Endodermal cell (in vitro differentiated cells): ENCODE measurements around the gene PPIP5K1. TPM values are rescaled to one million over a fixed set of nuclear protein-coding genes. Genes with fewer than 3 reads are reported as not detected.

Source experiments
- DNase-seq: peaks from one replicate; pipeline ENCODE4 v3.0.0-alpha.2; 2017
- H3K27ac ChIP-seq: 2 replicates; pipeline ENCODE4 v1.5.1; 2013; ENCODE audit warnings: mild to moderate bottlenecking, low read depth, low read length, moderate library complexity
- H3K27me3 ChIP-seq: 2 replicates; pipeline ENCODE4 v1.6.1; 2013; ENCODE audit warnings: mild to moderate bottlenecking, low read length, moderate library complexity; ENCODE audit not compliant: insufficient read depth, control insufficient read depth, poor library complexity, severe bottlenecking
- H3K36me3 ChIP-seq: 2 replicates; pipeline ENCODE4 v1.7.0; 2013; ENCODE audit warnings: mild to moderate bottlenecking, low read length, moderate library complexity; ENCODE audit not compliant: control insufficient read depth, insufficient read depth
- H3K4me1 ChIP-seq: one replicate; pipeline ENCODE4 v1.7.0; 2013; ENCODE audit warnings: low read length; ENCODE audit not compliant: control insufficient read depth, insufficient read depth
- H3K4me3 ChIP-seq: 2 replicates; pipeline ENCODE4 v1.5.1; 2013; ENCODE audit warnings: mild to moderate bottlenecking, low read length, moderate library complexity
- H3K9ac ChIP-seq: 2 replicates; pipeline ENCODE4 v1.6.1; 2013; ENCODE audit warnings: mild to moderate bottlenecking, low read length, moderate library complexity; ENCODE audit not compliant: poor library complexity, severe bottlenecking; ENCODE audit errors: extremely low read depth
- H3K9me3 ChIP-seq: 2 replicates; pipeline ENCODE4 v1.6.1; 2013; ENCODE audit warnings: mild to moderate bottlenecking, low read length, moderate library complexity; ENCODE audit not compliant: control insufficient read depth
- H3K27ac Mint-ChIP-seq: 2 replicates; pipeline ENCODE4 v1.8.0; 2020; ENCODE audit warnings: mixed read lengths
- H3K27me3 Mint-ChIP-seq: 2 replicates; pipeline ENCODE4 v1.8.0; 2021; ENCODE audit warnings: mild to moderate bottlenecking, mixed read lengths; ENCODE audit not compliant: insufficient read depth
- H3K36me3 Mint-ChIP-seq: 2 replicates; pipeline ENCODE4 v1.8.0; 2020; ENCODE audit warnings: low read depth, mixed read lengths
- H3K4me1 Mint-ChIP-seq: 2 replicates; pipeline ENCODE4 v1.8.0; 2020; ENCODE audit warnings: mixed read lengths
- H3K4me3 Mint-ChIP-seq: 2 replicates; pipeline ENCODE4 v1.8.0; 2020; ENCODE audit warnings: mild to moderate bottlenecking, moderate library complexity, mixed read lengths
- H3K9me3 Mint-ChIP-seq: 2 replicates; pipeline ENCODE4 v1.8.0; 2020; ENCODE audit warnings: mild to moderate bottlenecking, mixed read lengths
- WGBS, 2 experiments: methylation state at CpG; one replicate each; pipeline versions ENCODE4 v1.1.5 to v1.1.7; 2013; ENCODE audit warnings: missing lambda C conversion rate in 2 of 2, mixed read lengths in 1 of 2; ENCODE audit not compliant: insufficient coverage in 1 of 2, insufficient read length in 1 of 2; 5-methylcytosine and 5-hydroxymethylcytosine counted together
- total RNA-seq, 2 donors: library from RNA; stranded (reverse); fragmentation: NEBNext Ultra II Directional in 1 of 2; extraction: Animal tissue kit (Norgen Biotek cat#: 25700) in 1 of 2; gene quantifications; 2 replicates in 1 of 2; 3 replicates in 1 of 2; pipeline ENCODE4 v1.2.1, GENCODE V29; 2021
- TF ChIP-seq, protein P1 (sequence below): fragments of 200-600 bp; sonication (generic); conservative IDR thresholded peaks from 2 replicates; pipeline ENCODE4 v1.5.0; 2021; ENCODE audit warnings: antibody characterized with exemption, mild to moderate bottlenecking

The PPIP5K1 gene
- total RNA-seq, 2 donors from 2014 or later, result 3.3 to 16.0 TPM

DNA sequence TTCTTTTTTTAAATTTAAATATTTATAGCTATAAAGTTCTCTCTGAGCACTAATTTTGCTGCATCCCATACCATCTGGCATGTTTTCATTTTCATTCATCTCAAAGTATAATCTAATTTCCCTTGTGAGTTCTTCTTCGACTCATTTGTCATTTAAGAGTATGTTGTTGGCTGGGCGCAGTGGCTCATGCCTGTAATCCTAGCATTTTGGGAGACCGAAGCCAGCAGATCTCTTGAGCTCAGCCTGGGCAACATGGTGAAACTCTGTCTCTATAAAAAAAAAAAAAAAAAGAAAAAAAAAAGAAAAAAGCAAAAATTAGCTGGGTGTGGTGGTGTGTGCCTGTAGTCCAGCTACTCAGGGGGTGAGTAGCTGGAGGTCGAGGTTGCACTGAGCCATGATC is 37.8 kb downstream of the PPIP5K1 start:
- H3K4me3 ChIP-seq, result no peak overlapping the region
- no peaks in the 10 kb centered on the region for H3K4me1 ChIP-seq
- H3K27ac Mint-ChIP-seq, result no peak overlapping the region
- no peaks in the 10 kb centered on the region for H3K36me3 ChIP-seq
- peaks cover 5% of the 10 kb centered on the region for H3K36me3 Mint-ChIP-seq
- no peaks in the 10 kb centered on the region for H3K4me1 Mint-ChIP-seq
- DNase-seq, result no peak
- H3K27me3 ChIP-seq, result no peaks in the 10 kb centered on the region
- H3K4me3 Mint-ChIP-seq, result no peak overlapping the region
- H3K27ac ChIP-seq, result no peak overlapping the region
- TF ChIP-seq, protein P1, sequence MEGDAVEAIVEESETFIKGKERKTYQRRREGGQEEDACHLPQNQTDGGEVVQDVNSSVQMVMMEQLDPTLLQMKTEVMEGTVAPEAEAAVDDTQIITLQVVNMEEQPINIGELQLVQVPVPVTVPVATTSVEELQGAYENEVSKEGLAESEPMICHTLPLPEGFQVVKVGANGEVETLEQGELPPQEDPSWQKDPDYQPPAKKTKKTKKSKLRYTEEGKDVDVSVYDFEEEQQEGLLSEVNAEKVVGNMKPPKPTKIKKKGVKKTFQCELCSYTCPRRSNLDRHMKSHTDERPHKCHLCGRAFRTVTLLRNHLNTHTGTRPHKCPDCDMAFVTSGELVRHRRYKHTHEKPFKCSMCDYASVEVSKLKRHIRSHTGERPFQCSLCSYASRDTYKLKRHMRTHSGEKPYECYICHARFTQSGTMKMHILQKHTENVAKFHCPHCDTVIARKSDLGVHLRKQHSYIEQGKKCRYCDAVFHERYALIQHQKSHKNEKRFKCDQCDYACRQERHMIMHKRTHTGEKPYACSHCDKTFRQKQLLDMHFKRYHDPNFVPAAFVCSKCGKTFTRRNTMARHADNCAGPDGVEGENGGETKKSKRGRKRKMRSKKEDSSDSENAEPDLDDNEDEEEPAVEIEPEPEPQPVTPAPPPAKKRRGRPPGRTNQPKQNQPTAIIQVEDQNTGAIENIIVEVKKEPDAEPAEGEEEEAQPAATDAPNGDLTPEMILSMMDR, result no peak
- WGBS, 2 experiments, result 91 to 100% methylated on average over 3 to 4 of the region's 4 CpGs
- H3K27me3 Mint-ChIP-seq, result peaks cover 2% of the 10 kb centered on the region
- no peak overlapping the region for H3K9ac ChIP-seq
- H3K9me3 ChIP-seq, result peaks cover 6% of the 10 kb centered on the region
- H3K9me3 Mint-ChIP-seq, result peaks cover 5% of the 10 kb centered on the region

DNA sequence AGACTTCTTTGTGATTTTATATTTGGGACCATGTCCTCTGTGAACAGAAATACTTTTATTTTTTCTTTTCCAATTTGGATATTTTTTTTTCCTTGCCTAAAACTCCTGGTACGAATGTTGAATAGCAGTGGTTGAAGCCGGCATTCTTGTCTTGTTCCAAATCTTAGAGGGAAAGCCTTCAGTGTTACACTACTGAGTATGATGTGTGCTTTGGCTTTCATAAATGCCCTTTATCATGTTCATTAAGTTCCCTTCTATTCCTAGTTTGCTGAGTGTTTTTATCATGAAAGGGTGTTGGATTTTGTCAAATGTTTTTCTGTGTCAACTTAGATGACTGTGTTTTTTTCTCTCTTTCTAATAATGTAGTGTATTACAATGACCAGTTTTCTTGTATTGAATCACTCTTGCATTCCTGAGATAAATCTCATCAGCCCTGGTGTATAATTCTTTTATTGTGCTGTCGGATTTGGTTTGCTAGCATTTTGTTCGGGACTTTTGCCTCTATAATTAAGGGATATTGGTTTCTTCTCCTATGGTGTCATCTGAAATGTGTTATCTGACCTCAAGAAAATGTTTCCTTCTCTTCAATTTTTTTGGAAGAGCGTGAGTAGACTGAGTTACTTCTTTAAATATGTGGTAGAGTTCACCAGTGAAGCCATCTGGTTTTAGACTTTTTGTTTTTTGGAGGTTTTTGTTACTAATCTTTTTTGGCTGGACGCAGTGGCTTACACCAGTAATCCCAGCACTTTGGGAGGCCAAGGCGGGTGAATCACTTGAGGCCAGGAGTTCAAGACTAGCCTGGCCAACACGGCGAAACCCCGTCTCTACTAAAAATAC is 39.3 kb downstream of the PPIP5K1 start:
- Histone ChIP-seq H3K4me1 (no peaks in the 10 kb centered on the region), H3K9ac (no peak overlapping the region), H3K27me3 (no peaks in the 10 kb centered on the region), H3K36me3 (no peaks in the 10 kb centered on the region), H3K27ac (no peak overlapping the region), H3K4me3 (no peak overlapping the region), H3K9me3 (peaks cover 6% of the 10 kb centered on the region)
- Mint-ChIP-seq H3K9me3 (peaks cover 6% of the 10 kb centered on the region), H3K27ac (no peak overlapping the region), H3K27me3 (no peaks in the 10 kb centered on the region), H3K4me3 (no peak overlapping the region), H3K4me1 (no peaks in the 10 kb centered on the region), H3K36me3 (peaks cover 5% of the 10 kb centered on the region)
- 94 to 100% methylated on average over 3 to 7 of the region's 10 CpGs for WGBS, 2 experiments
- TF ChIP-seq, protein P1, result no peak
- no peak for DNase-seq

DNA sequence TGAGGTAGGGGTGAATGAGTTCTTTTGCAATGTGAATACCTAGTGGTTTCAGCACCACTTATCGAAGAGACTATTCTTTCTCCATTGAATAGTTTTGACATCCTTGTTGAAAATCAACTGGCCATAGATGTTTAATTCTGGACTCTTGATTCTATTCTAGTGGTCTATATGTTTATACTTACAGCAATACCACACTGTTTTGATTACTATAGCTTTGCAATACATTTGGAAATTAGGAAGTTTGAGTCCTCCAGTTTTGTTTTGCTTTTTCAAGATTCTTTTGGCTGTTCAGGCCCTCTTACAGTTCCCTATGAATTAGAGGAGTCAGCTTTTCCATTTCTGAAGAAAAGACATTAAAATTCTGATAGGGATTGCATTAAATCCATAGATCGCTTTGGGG is 42.5 kb downstream of the PPIP5K1 start:
- WGBS, 2 experiments, result 92 to 98% methylated on average over 1 to 2 of the region's 2 CpGs
- Histone ChIP-seq H3K36me3 (no peaks in the 10 kb centered on the region), H3K4me1 (no peaks in the 10 kb centered on the region), H3K9ac (no peak overlapping the region), H3K27me3 (no peaks in the 10 kb centered on the region), H3K4me3 (no peak overlapping the region), H3K27ac (no peak overlapping the region), H3K9me3 (peaks cover 6% of the 10 kb centered on the region)
- TF ChIP-seq, protein P1, result no peak
- H3K4me3 Mint-ChIP-seq, result no peak overlapping the region
- H3K36me3 Mint-ChIP-seq, result peaks cover 5% of the 10 kb centered on the region
- H3K27me3 Mint-ChIP-seq, result no peaks in the 10 kb centered on the region
- H3K9me3 Mint-ChIP-seq, result peaks cover 10% of the 10 kb centered on the region
- H3K4me1 Mint-ChIP-seq, result no peaks in the 10 kb centered on the region
- H3K27ac Mint-ChIP-seq, result no peak overlapping the region
- DNase-seq, result no peak
